Measurements from ENCODE around the gene GRIA3.

GRCh38 chrX:123487669-123488068 lies 303.6 kb downstream of the GRIA3 start:
- TF ChIP-seq, protein P1, sequence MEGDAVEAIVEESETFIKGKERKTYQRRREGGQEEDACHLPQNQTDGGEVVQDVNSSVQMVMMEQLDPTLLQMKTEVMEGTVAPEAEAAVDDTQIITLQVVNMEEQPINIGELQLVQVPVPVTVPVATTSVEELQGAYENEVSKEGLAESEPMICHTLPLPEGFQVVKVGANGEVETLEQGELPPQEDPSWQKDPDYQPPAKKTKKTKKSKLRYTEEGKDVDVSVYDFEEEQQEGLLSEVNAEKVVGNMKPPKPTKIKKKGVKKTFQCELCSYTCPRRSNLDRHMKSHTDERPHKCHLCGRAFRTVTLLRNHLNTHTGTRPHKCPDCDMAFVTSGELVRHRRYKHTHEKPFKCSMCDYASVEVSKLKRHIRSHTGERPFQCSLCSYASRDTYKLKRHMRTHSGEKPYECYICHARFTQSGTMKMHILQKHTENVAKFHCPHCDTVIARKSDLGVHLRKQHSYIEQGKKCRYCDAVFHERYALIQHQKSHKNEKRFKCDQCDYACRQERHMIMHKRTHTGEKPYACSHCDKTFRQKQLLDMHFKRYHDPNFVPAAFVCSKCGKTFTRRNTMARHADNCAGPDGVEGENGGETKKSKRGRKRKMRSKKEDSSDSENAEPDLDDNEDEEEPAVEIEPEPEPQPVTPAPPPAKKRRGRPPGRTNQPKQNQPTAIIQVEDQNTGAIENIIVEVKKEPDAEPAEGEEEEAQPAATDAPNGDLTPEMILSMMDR (IDR thresholded peaks at IDR 0.05): no peak
- TF ChIP-seq EP300 (IDR thresholded peaks at IDR 0.05) (no peak), POLR2AphosphoS5 (IDR thresholded peaks at IDR 0.05) (no peak)

All from esophagus muscularis mucosa (tissue), 4 donors.